Measurements from ENCODE around the gene FAM171A1. TPM values are rescaled to one million over a fixed set of nuclear protein-coding genes. Genes with fewer than 3 reads are reported as not detected.
A peak's percentile ranks its signal among the peaks of the same experiment; 100 is the strongest.

FAM171A1 gene
- total and polyA plus RNA-seq, 2 of the 13 experiments (the other 11 are each of a cell fraction or from before 2014, with no cell fraction given) = 21.5 to 34.7 TPM

- TF ChIP-seq ZFP36 (IDR thresholded peaks at IDR 0.05; ENCODE audit: borderline replicate concordance, low read depth, low read length, partially characterized antibody) (no peak), KMT2A (CRISPR knock-in tag; IDR thresholded peaks at IDR 0.05) (0 out of 2 replicates have a peak, but pooled peaks have one; percentile 15), ZNF547 (CRISPR knock-in tag; IDR thresholded peaks at IDR 0.05) (peak; percentile 63; the same call in 1 of the 2 replicates), KLF15 (CRISPR knock-in tag; IDR thresholded peaks at IDR 0.05; ENCODE audit: borderline replicate concordance) (no peak), ZBTB8A (CRISPR knock-in tag; IDR thresholded peaks at IDR 0.05; ENCODE audit: borderline replicate concordance, low read depth) (no peak), DMAP1 (CRISPR knock-in tag; IDR thresholded peaks at IDR 0.05) (peak; percentile 2; the same call in 1 of the 2 replicates), KMT2B (CRISPR knock-in tag; IDR thresholded peaks at IDR 0.05) (0 out of 2 replicates have a peak, but pooled peaks have one; percentile 3), TAF15 (IDR thresholded peaks at IDR 0.05; ENCODE audit: low read depth, low read length, poor library complexity, severe bottlenecking) (no peak), THAP11 (CRISPR knock-in tag; IDR thresholded peaks at IDR 0.05) (peak; percentile 10; the same call in 1 of the 2 replicates), ZMYM2 (CRISPR knock-in tag; IDR thresholded peaks at IDR 0.05) (no peak), DNMT3B (CRISPR knock-in tag; conservative IDR thresholded peaks at IDR 0.05) (no peak), SAFB2 (CRISPR knock-in tag; IDR thresholded peaks at IDR 0.05; ENCODE audit: borderline replicate concordance, low read depth) (no peak), ZNF788 (CRISPR knock-in tag; IDR thresholded peaks at IDR 0.05; ENCODE audit: borderline replicate concordance) (peak; percentile 36; the same call in 1 of the 2 replicates), ZNF124 (CRISPR knock-in tag; IDR thresholded peaks at IDR 0.05) (0 out of 2 replicates have a peak, but pooled peaks have one; percentile 18), JDP2 (CRISPR knock-in tag; IDR thresholded peaks at IDR 0.05; ENCODE audit: borderline replicate concordance) (no peak), SOX5 (CRISPR knock-in tag; IDR thresholded peaks at IDR 0.05; ENCODE audit: borderline replicate concordance) (no peak), PAX8 (CRISPR knock-in tag; IDR thresholded peaks at IDR 0.05; ENCODE audit: borderline replicate concordance) (no peak), BRD4 (CRISPR knock-in tag; IDR thresholded peaks at IDR 0.05) (0 out of 2 replicates have a peak, but pooled peaks have one; percentile 12)
- TF ChIP-seq, protein P1, sequence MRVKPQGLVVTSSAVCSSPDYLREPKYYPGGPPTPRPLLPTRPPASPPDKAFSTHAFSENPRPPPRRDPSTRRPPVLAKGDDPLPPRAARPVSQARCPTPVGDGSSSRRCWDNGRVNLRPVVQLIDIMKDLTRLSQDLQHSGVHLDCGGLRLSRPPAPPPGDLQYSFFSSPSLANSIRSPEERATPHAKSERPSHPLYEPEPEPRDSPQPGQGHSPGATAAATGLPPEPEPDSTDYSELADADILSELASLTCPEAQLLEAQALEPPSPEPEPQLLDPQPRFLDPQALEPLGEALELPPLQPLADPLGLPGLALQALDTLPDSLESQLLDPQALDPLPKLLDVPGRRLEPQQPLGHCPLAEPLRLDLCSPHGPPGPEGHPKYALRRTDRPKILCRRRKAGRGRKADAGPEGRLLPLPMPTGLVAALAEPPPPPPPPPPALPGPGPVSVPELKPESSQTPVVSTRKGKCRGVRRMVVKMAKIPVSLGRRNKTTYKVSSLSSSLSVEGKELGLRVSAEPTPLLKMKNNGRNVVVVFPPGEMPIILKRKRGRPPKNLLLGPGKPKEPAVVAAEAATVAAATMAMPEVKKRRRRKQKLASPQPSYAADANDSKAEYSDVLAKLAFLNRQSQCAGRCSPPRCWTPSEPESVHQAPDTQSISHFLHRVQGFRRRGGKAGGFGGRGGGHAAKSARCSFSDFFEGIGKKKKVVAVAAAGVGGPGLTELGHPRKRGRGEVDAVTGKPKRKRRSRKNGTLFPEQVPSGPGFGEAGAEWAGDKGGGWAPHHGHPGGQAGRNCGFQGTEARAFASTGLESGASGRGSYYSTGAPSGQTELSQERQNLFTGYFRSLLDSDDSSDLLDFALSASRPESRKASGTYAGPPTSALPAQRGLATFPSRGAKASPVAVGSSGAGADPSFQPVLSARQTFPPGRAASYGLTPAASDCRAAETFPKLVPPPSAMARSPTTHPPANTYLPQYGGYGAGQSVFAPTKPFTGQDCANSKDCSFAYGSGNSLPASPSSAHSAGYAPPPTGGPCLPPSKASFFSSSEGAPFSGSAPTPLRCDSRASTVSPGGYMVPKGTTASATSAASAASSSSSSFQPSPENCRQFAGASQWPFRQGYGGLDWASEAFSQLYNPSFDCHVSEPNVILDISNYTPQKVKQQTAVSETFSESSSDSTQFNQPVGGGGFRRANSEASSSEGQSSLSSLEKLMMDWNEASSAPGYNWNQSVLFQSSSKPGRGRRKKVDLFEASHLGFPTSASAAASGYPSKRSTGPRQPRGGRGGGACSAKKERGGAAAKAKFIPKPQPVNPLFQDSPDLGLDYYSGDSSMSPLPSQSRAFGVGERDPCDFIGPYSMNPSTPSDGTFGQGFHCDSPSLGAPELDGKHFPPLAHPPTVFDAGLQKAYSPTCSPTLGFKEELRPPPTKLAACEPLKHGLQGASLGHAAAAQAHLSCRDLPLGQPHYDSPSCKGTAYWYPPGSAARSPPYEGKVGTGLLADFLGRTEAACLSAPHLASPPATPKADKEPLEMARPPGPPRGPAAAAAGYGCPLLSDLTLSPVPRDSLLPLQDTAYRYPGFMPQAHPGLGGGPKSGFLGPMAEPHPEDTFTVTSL (CRISPR knock-in tag; IDR thresholded peaks at IDR 0.05; ENCODE audit: borderline replicate concordance) = 0 out of 2 replicates have a peak, but pooled peaks have one; percentile 33
- TF ChIP-seq, protein P2, sequence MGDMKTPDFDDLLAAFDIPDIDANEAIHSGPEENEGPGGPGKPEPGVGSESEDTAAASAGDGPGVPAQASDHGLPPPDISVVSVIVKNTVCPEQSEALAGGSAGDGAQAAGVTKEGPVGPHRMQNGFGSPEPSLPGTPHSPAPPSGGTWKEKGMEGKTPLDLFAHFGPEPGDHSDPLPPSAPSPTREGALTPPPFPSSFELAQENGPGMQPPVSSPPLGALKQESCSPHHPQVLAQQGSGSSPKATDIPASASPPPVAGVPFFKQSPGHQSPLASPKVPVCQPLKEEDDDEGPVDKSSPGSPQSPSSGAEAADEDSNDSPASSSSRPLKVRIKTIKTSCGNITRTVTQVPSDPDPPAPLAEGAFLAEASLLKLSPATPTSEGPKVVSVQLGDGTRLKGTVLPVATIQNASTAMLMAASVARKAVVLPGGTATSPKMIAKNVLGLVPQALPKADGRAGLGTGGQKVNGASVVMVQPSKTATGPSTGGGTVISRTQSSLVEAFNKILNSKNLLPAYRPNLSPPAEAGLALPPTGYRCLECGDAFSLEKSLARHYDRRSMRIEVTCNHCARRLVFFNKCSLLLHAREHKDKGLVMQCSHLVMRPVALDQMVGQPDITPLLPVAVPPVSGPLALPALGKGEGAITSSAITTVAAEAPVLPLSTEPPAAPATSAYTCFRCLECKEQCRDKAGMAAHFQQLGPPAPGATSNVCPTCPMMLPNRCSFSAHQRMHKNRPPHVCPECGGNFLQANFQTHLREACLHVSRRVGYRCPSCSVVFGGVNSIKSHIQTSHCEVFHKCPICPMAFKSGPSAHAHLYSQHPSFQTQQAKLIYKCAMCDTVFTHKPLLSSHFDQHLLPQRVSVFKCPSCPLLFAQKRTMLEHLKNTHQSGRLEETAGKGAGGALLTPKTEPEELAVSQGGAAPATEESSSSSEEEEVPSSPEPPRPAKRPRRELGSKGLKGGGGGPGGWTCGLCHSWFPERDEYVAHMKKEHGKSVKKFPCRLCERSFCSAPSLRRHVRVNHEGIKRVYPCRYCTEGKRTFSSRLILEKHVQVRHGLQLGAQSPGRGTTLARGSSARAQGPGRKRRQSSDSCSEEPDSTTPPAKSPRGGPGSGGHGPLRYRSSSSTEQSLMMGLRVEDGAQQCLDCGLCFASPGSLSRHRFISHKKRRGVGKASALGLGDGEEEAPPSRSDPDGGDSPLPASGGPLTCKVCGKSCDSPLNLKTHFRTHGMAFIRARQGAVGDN (CRISPR knock-in tag; IDR thresholded peaks at IDR 0.05) = peak; percentile 26; the same call in 1 of the 2 replicates
These were observed 36.3 kb downstream of the FAM171A1 start (continued) for GRCh38 chr10:15334650-15335323.
